Chondrocyte (in vitro differentiated cells): ENCODE results near the gene SVEP1. TPM values are rescaled to one million over a fixed set of nuclear protein-coding genes. Genes with fewer than 3 reads are reported as not detected.
"Not testable (repeated sequence)": the region's sequence is repeated elsewhere in the genome, so short reads cannot be mapped to it uniquely, and the experiment has no call there.

Experiments
- DNase-seq: peaks from one replicate; pipeline ENCODE4 v3.0.0; 2021; ENCODE audit warnings: mixed read lengths, low spot score
- H3K27ac Mint-ChIP-seq: one replicate; pipeline ENCODE4 v1.8.0; 2021; ENCODE audit warnings: mild to moderate bottlenecking, moderate library complexity, mixed read lengths; ENCODE audit not compliant: unreplicated experiment
- H3K27me3 Mint-ChIP-seq: 2 replicates; pipeline ENCODE4 v1.8.0; 2021; ENCODE audit warnings: low read depth, mixed read lengths
- H3K36me3 Mint-ChIP-seq: 2 replicates; pipeline ENCODE4 v1.8.0; 2021; ENCODE audit warnings: low read depth, mixed read lengths
- H3K4me1 Mint-ChIP-seq: 2 replicates; pipeline ENCODE4 v1.8.0; 2021; ENCODE audit warnings: low read depth, mild to moderate bottlenecking, mixed read lengths
- H3K4me3 Mint-ChIP-seq: one replicate; pipeline ENCODE4 v1.8.0; 2021; ENCODE audit warnings: mild to moderate bottlenecking, moderate library complexity, mixed read lengths; ENCODE audit not compliant: unreplicated experiment
- H3K9me3 Mint-ChIP-seq: 2 replicates; pipeline ENCODE4 v1.8.0; 2021; ENCODE audit warnings: low read depth, mixed read lengths
- total RNA-seq: library from RNA; stranded (reverse); gene quantifications from 3 replicates; pipeline ENCODE4 v1.2.1, GENCODE V29; 2021
- TF ChIP-seq, protein P1 (sequence below): fragments of 200-600 bp; sonication (generic); IDR thresholded peaks from 2 replicates; pipeline ENCODE4 v1.5.0; 2021; ENCODE audit warnings: antibody characterized with exemption, mild to moderate bottlenecking, moderate library complexity

Gene SVEP1
- total RNA-seq, 1 donor from 2014 or later, result 0.72 TPM

DNA sequence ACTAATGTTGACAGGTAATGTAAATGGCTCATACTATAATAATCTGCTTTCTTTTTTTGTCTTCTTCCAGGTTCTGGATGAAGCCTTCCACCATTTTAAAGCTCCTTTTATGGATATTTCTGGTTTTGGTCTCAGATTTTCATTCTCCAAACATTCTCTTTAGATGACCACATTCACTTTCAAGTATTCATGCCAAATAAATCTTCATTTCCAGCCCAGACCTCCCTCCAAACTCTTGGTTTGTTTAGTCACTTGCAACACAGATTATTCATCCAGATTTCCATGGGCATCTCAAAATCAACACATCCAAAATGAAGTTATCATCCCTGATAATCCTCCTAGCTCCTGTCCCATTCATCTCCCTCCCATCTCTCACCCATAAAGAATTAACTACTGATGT, 40.3 kb upstream of the SVEP1 start:
- DNase-seq, result no peak

DNA sequence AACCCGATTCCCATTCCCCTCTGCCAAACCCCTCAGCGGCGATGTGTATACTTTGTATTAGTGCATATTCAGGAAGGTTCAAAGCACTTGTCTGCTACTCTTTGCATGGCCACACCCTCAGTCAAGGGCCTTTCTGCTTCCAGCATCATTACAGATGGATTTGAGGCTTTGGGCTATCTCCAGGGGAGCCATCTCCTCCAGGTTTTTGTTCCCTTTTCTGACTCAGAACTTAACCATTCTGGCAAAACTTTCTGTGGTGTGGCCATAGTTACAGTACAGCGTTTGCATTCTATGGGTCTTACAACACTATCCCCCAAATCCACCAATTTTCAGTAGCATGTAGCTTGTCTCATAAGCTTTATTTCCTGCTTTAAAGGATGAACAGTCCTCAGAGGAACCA, 36.0 kb upstream of the SVEP1 start:
- DNase-seq, result no peak
- peaks cover 4% of the 10 kb centered on the region for H3K36me3 Mint-ChIP-seq
- H3K9me3 Mint-ChIP-seq, result peaks cover 9% of the 10 kb centered on the region
- H3K27ac Mint-ChIP-seq, result no peak overlapping the region
- H3K4me1 Mint-ChIP-seq, result peaks cover 5% of the 10 kb centered on the region
- no peaks in the 10 kb centered on the region for H3K27me3 Mint-ChIP-seq
- TF ChIP-seq, protein P1, sequence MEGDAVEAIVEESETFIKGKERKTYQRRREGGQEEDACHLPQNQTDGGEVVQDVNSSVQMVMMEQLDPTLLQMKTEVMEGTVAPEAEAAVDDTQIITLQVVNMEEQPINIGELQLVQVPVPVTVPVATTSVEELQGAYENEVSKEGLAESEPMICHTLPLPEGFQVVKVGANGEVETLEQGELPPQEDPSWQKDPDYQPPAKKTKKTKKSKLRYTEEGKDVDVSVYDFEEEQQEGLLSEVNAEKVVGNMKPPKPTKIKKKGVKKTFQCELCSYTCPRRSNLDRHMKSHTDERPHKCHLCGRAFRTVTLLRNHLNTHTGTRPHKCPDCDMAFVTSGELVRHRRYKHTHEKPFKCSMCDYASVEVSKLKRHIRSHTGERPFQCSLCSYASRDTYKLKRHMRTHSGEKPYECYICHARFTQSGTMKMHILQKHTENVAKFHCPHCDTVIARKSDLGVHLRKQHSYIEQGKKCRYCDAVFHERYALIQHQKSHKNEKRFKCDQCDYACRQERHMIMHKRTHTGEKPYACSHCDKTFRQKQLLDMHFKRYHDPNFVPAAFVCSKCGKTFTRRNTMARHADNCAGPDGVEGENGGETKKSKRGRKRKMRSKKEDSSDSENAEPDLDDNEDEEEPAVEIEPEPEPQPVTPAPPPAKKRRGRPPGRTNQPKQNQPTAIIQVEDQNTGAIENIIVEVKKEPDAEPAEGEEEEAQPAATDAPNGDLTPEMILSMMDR, result no peak
- no peak overlapping the region for H3K4me3 Mint-ChIP-seq

More for the DNA sequence above, 40.3 kb upstream of the SVEP1 start:
- H3K4me3 Mint-ChIP-seq, result no peak overlapping the region
- H3K36me3 Mint-ChIP-seq, result peaks cover under 1% of the 10 kb centered on the region
- peaks cover 3% of the 10 kb centered on the region for H3K27me3 Mint-ChIP-seq
- peaks cover 5% of the 10 kb centered on the region for H3K4me1 Mint-ChIP-seq
- TF ChIP-seq, protein P1, result no peak
- peaks cover 4% of the 10 kb centered on the region for H3K9me3 Mint-ChIP-seq
- H3K27ac Mint-ChIP-seq, result no peak overlapping the region

DNA sequence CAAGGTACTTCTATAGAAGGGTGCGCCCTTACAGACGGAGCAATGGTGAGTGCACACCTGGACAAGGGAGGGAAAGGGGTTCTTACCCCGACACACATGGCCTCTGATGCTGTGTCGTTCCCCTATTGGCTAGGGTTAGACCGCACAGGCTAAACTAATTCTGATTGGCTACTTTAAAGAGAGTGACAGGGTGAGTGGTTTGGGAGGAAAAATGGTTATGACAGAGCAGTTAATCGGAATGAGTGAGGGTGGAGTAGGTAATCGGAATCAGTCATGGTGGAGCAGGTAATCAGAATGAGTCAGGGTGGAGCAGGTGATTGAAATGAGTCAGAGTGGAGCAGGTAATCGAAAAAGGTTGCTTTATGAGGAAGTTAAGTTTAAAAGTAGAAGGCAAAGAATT, 35.0 kb upstream of the SVEP1 start:
- H3K36me3 Mint-ChIP-seq, H3K27ac Mint-ChIP-seq, H3K4me1 Mint-ChIP-seq, H3K27me3 Mint-ChIP-seq, H3K4me3 Mint-ChIP-seq, DNase-seq, H3K9me3 Mint-ChIP-seq: not testable (repeated sequence)

DNA sequence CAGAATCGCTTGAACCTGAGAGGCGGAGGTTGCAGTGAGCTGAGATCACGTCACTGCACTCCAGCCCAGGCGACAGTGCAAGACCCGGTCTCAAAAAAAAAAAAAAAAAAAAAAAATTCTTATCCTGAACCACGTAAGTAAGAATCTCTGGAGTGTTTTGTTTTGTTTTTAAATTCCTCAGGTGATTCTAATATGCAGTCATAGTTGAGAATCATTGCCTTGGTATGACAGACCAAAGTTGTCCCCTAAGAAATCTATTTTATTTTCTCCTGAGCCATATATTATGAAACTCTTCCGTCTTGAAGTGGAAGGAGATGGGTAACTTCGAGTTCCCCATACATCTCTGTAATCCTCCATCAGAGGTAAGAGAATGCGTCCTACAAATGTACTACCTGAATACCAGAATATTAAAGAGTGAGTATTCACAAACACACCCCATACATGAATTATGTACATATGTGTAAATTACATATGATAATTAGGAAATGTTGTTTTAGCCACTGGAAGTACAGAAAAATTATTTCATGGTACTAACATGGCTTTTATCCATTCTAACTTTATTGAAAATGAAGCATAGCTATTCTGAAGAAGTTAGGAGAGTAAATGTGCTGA, 26.7 kb upstream of the SVEP1 start:
- TF ChIP-seq, protein P1, result no peak
- no peak overlapping the region for H3K27ac Mint-ChIP-seq
- H3K4me1 Mint-ChIP-seq, result peaks cover 6% of the 10 kb centered on the region
- DNase-seq, result no peak
- no peaks in the 10 kb centered on the region for H3K36me3 Mint-ChIP-seq
- H3K27me3 Mint-ChIP-seq, result no peaks in the 10 kb centered on the region
- no peak overlapping the region for H3K4me3 Mint-ChIP-seq
- H3K9me3 Mint-ChIP-seq, result no peaks in the 10 kb centered on the region

DNA sequence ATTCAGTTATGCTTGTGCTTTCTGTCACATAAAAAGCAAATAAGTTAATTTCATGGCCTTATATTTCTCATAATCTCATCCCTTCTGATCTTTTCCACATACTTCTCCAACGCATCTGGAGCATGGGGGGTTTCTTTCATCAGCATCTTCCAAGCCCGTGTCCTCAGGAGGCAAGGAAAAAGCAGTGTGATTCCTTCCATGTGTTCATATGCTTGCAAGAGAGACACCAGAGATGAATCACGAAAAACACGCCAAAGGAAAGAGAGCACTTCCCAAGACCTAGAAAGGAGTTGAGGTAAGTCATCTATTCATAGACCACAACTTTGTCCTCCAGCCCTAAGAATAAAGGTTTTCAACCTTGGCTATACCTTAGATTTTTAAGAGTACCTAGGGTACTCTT, 26.0 kb upstream of the SVEP1 start:
- Mint-ChIP-seq H3K4me1 (peaks cover 6% of the 10 kb centered on the region), H3K27ac (no peak overlapping the region), H3K36me3 (no peaks in the 10 kb centered on the region), H3K4me3 (no peak overlapping the region), H3K9me3 (no peaks in the 10 kb centered on the region), H3K27me3 (no peaks in the 10 kb centered on the region)
- TF ChIP-seq, protein P1, result no peak
- no peak for DNase-seq

DNA sequence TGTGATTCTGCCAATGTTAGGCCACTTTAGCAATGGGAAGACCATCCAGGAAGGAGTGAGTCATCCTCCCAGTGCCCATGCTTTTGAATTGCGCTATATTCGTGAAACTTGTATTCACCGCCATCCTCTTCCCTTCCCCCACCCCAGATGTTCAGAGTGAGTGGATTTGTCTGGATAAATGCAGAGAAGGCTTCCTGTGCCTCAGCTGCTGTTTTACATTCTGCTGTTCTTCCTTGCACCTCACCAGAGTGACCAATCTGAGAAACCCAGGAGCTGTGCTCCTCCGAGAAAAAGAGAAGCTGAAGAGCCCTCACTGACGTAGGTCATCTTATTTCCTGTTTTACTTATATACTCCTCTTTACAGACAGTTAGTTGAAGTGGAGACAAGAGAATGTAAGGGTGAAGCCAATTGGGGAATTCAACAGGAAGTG, 24.6 kb upstream of the SVEP1 start:
- TF ChIP-seq, protein P1, result no peak
- Mint-ChIP-seq H3K4me1 (peaks cover 6% of the 10 kb centered on the region), H3K27ac (no peak overlapping the region)

More for the DNA sequence above, 24.6 kb upstream of the SVEP1 start:
- DNase-seq, result no peak
- no peaks in the 10 kb centered on the region for H3K36me3 Mint-ChIP-seq
- no peak overlapping the region for H3K4me3 Mint-ChIP-seq
- H3K27me3 Mint-ChIP-seq, result no peaks in the 10 kb centered on the region
- H3K9me3 Mint-ChIP-seq, result no peaks in the 10 kb centered on the region
